ENCODE results near the gene SLC2A5. TPM values are rescaled to one million over a fixed set of nuclear protein-coding genes. Genes with fewer than 3 reads are reported as not detected.

SLC2A5 gene
- total RNA-seq, 4 donors from 2014 or later, result 0.16 to 2.7 (median 0.39) TPM

GRCh38 chr1:9038338-9038650 lies 31.1 kb downstream of the SLC2A5 start:
- no peak for ATAC-seq
- no CpG with 5 or more reads among the region's 8 CpGs for WGBS, 2 donors (ENCODE audit: low coverage in 1 of 2)
- TF ChIP-seq POLR2AphosphoS5 (IDR thresholded peaks at IDR 0.05) (no peak), EP300 (IDR thresholded peaks at IDR 0.05) (no peak), POLR2A (IDR thresholded peaks at IDR 0.05) (no peak), CTCF (IDR thresholded peaks at IDR 0.05) (no peak)
- H3K4me1 ChIP-seq, result no peaks in the 10 kb centered on the region
- no peak overlapping the region for H3K4me3 ChIP-seq
- H3K27me3 ChIP-seq, result no peaks in the 10 kb centered on the region
- peaks cover 0 to 16% (median 0%) of the 10 kb centered on the region in 3 donors for H3K9me3 ChIP-seq
- H3K36me3 ChIP-seq, result no peaks in the 10 kb centered on the region
- H3K27ac ChIP-seq, result no peak overlapping the region

- WGBS, 2 donors (ENCODE audit: low coverage in 1 of 2), result 33 to 71% methylated on average over 2 to 17 of the region's 28 CpGs
- no peak for TF ChIP-seq POLR2AphosphoS5 (IDR thresholded peaks at IDR 0.05)
- TF ChIP-seq CTCF (IDR thresholded peaks at IDR 0.05), result no peak
- TF ChIP-seq EP300 (IDR thresholded peaks at IDR 0.05), result no peak
- TF ChIP-seq POLR2A (IDR thresholded peaks at IDR 0.05), result no peak
- Histone ChIP-seq H3K9me3 (peaks cover 0 to 16% (median 0%) of the 10 kb centered on the region in 3 donors), H3K4me1 (no peaks in the 10 kb centered on the region), H3K4me3 (no peak overlapping the region), H3K36me3 (no peaks in the 10 kb centered on the region), H3K27ac (no peak overlapping the region), H3K27me3 (no peaks in the 10 kb centered on the region)
- no peak for ATAC-seq
Observed at GRCh38 chr1:9037476-9038337, 31.7 kb downstream of the SLC2A5 start.

- H3K36me3 ChIP-seq, result no peaks in the 10 kb centered on the region
- no peak overlapping the region for H3K27ac ChIP-seq
- H3K27me3 ChIP-seq, result no peaks in the 10 kb centered on the region
- peaks cover 0 to 15% (median 0%) of the 10 kb centered on the region in 3 donors for H3K4me1 ChIP-seq
- TF ChIP-seq POLR2A (IDR thresholded peaks at IDR 0.05), result no peak
- no peak for TF ChIP-seq EP300 (IDR thresholded peaks at IDR 0.05)
- TF ChIP-seq CTCF (IDR thresholded peaks at IDR 0.05), result no peak
- TF ChIP-seq POLR2AphosphoS5 (IDR thresholded peaks at IDR 0.05), result no peak
- ATAC-seq, result no peak
- 71 to 100% methylated on average over 1 to 2 of the region's 2 CpGs for WGBS, 2 donors (ENCODE audit: low coverage in 1 of 2)
- no peak overlapping the region for H3K4me3 ChIP-seq
- H3K9me3 ChIP-seq, result peaks cover 0 to 24% (median 0%) of the 10 kb centered on the region in 3 donors
Observed at GRCh38 chr1:9035226-9035625, 34.2 kb downstream of the SLC2A5 start.

- Histone ChIP-seq H3K27me3 (no peaks in the 10 kb centered on the region), H3K4me3 (no peak overlapping the region), H3K36me3 (no peaks in the 10 kb centered on the region), H3K4me1 (peaks cover 0 to 15% (median 0%) of the 10 kb centered on the region in 3 donors), H3K27ac (no peak overlapping the region), H3K9me3 (peaks cover 0 to 28% (median 0%) of the 10 kb centered on the region in 3 donors)
- ATAC-seq, result no peak
- TF ChIP-seq POLR2AphosphoS5 (IDR thresholded peaks at IDR 0.05), result no peak
- TF ChIP-seq EP300 (IDR thresholded peaks at IDR 0.05), result no peak
- TF ChIP-seq CTCF (IDR thresholded peaks at IDR 0.05), result no peak
- no peak for TF ChIP-seq POLR2A (IDR thresholded peaks at IDR 0.05)
- WGBS, 2 donors (ENCODE audit: low coverage in 1 of 2), result 71 to 100% methylated on average over 1 to 5 of the region's 5 CpGs
Observed at GRCh38 chr1:9033363-9033762, 36.1 kb downstream of the SLC2A5 start.

All from gastroesophageal sphincter (tissue), 4 donors.